Body of pancreas (tissue), 4 donors: ENCODE measurements around the gene ZNF410.

ENCODE experiments used
- CTCF ChIP-seq, 7 experiments: fragments of 450-650 bp in 4 of 7; fragments of 200-600 bp in 3 of 7; sonication (generic) in 3 of 7; IDR thresholded peaks; one replicate each; pipeline ENCODE4 v1.5.1; 2016 to 2019; ENCODE audit warnings: antibody characterized with exemption in 7 of 7
- POLR2A ChIP-seq, 3 donors: fragments of 450-650 bp; IDR thresholded peaks; one replicate each; pipeline ENCODE4 v1.6.1; 2016; ENCODE audit warnings: antibody characterized with exemption in 3 of 3, mild to moderate bottlenecking in 2 of 3

- TF ChIP-seq CTCF (IDR thresholded peaks at IDR 0.05) (no peak), POLR2A (IDR thresholded peaks at IDR 0.05) (no peak)
Measured at GRCh38 chr14:73873660-73874059, 13.0 kb upstream of the ZNF410 start.
